ENCODE results near the gene REX1BD.

GRCh38 chr19:18541992-18542940, 46.3 kb upstream of the REX1BD start:
- TF ChIP-seq CTCF (IDR thresholded peaks at IDR 0.05; ENCODE audit: low read depth, low read length, missing input control): no peak
- TF ChIP-seq, protein P1, sequence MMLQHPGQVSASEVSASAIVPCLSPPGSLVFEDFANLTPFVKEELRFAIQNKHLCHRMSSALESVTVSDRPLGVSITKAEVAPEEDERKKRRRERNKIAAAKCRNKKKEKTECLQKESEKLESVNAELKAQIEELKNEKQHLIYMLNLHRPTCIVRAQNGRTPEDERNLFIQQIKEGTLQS (IDR thresholded peaks at IDR 0.05): no peak
- no peak for TF ChIP-seq EGR1 (IDR thresholded peaks at IDR 0.05; ENCODE audit: low read depth in 2 of 2)
- TF ChIP-seq, protein P2, sequence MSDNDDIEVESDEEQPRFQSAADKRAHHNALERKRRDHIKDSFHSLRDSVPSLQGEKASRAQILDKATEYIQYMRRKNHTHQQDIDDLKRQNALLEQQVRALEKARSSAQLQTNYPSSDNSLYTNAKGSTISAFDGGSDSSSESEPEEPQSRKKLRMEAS (IDR thresholded peaks at IDR 0.05): no peak

Data from liver (tissue), 3 donors.